SU-DHL-6 (cell line): Measurements from ENCODE around the gene NUMA1.

Source experiments
- H2AFZ ChIP-seq: fragments of 200-600 bp; sonication (generic); 2 replicates; pipeline ENCODE4 v1.6.1; 2014; ENCODE audit warnings: low read depth, mild to moderate bottlenecking, moderate library complexity, mixed read lengths, antibody characterized with exemption, low read length; ENCODE audit not compliant: severe bottlenecking
- H3F3A ChIP-seq: fragments of 200-600 bp; shearing (Covaris generic); 2 replicates; pipeline ENCODE4 v1.6.0; 2016; ENCODE audit warnings: antibody characterized with exemption, mild to moderate bottlenecking; ENCODE audit not compliant: insufficient read depth
- H3K27ac ChIP-seq: fragments of 200-600 bp; sonication (generic); 2 replicates; pipeline ENCODE4 v1.5.1; 2016; ENCODE audit warnings: low read depth, mild to moderate bottlenecking, low read length, moderate library complexity, mixed read lengths
- H3K27me3 ChIP-seq: fragments of 200-600 bp; sonication (generic), shearing (Covaris generic); 2 replicates; pipeline ENCODE4 v1.6.0; 2014; ENCODE audit warnings: mild to moderate bottlenecking, low read length
- H3K36me3 ChIP-seq: fragments of 200-600 bp; sonication (generic); 2 replicates; pipeline ENCODE4 v1.6.1; 2014; ENCODE audit warnings: mild to moderate bottlenecking, low read length, mixed read lengths
- H3K4me2 ChIP-seq: fragments of 300-600, 200-600 bp; shearing (Covaris generic), sonication (generic); 2 replicates; pipeline ENCODE4 v1.6.0; 2014; ENCODE audit warnings: low read length, low read depth, mild to moderate bottlenecking; ENCODE audit not compliant: poor library complexity, severe bottlenecking
- H3K4me3 ChIP-seq: fragments of 200-600 bp; sonication (generic); 2 replicates; pipeline ENCODE4 v1.5.1; 2014; ENCODE audit warnings: antibody characterized with exemption, low read length, mild to moderate bottlenecking, mixed read lengths; ENCODE audit not compliant: insufficient read depth, poor library complexity, severe bottlenecking
- H3K79me2 ChIP-seq: fragments of 200-600 bp; sonication (generic); 2 replicates; pipeline ENCODE4 v1.6.1; 2014; ENCODE audit warnings: mild to moderate bottlenecking, low read length, moderate library complexity; ENCODE audit not compliant: insufficient read depth
- H3K9ac ChIP-seq: fragments of 200-600 bp; sonication (generic); 2 replicates; pipeline ENCODE4 v1.7.0; 2014; ENCODE audit warnings: mild to moderate bottlenecking, low read length
- H3K9me2 ChIP-seq: fragments of 200-600 bp; sonication (generic); replicated peaks from 2 replicates; pipeline ENCODE4 v1.6.1; 2014; ENCODE audit warnings: low read length; ENCODE audit not compliant: insufficient read depth
- H3K9me3 ChIP-seq: fragments of 200-600 bp; sonication (generic); 2 replicates; pipeline ENCODE4 v1.6.1; 2014; ENCODE audit warnings: low read length, mixed read lengths; ENCODE audit not compliant: insufficient read depth
- H4K20me1 ChIP-seq: fragments of 200-600 bp; sonication (generic); 2 replicates; pipeline ENCODE4 v1.6.1; 2014; ENCODE audit warnings: low read depth, mild to moderate bottlenecking, antibody characterized with exemption, low read length, moderate library complexity, mixed read lengths
- EZH2phosphoT487 ChIP-seq: fragments of 200-600 bp; sonication (generic), shearing (Covaris generic); conservative IDR thresholded peaks from 2 replicates; pipeline ENCODE4 v1.6.1; 2018; ENCODE audit warnings: mild to moderate bottlenecking, antibody characterized with exemption, low read length, moderate library complexity, mixed read lengths
- TF ChIP-seq, protein P1 (sequence below): fragments of 200-600 bp; sonication (generic); IDR thresholded peaks from one replicate; pipeline ENCODE4 v1.5.1; 2017; ENCODE audit warnings: antibody characterized with exemption, mild to moderate bottlenecking, low read length, moderate library complexity; ENCODE audit not compliant: insufficient read depth, poor library complexity, severe bottlenecking

Gene NUMA1

DNA sequence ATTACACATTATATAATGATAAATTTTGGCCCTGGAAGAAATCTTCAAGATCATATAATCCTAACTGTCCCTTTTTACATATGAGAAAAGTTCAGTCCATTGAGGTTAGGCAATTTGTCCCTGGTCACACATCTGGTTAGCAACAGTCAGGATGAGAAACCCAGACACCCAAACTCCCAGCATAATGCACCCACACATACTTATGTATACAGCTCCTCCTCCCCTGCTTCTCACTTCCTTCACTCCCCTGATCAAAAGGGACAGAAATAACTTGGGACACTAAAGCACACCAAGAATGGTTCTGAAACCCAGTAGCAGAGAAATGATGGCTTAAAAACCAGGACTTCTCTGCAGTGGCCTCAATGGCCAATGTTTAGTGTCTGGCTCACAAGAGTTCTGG lies 11.1 kb downstream of the NUMA1 start:
- no peak overlapping the region for H3K4me2 ChIP-seq
- H3K9me2 ChIP-seq = no peaks in the 10 kb centered on the region
- no peaks in the 10 kb centered on the region for H3K9me3 ChIP-seq
- peaks cover 3% of the 10 kb centered on the region; the same call in 1 of the 2 replicates for H3F3A ChIP-seq
- no peaks in the 10 kb centered on the region for H3K27me3 ChIP-seq
- H2AFZ ChIP-seq = no peak overlapping the region
- no peak overlapping the region for H3K27ac ChIP-seq
- H3K36me3 ChIP-seq = peaks cover 11% of the 10 kb centered on the region; the same call in 1 of the 2 replicates
- H3K9ac ChIP-seq = no peak overlapping the region
- H4K20me1 ChIP-seq = peaks cover 3% of the 10 kb centered on the region; the same call in 1 of the 2 replicates
- no peak overlapping the region for H3K4me3 ChIP-seq
- TF ChIP-seq EZH2phosphoT487 = no peak
- TF ChIP-seq, protein P1, sequence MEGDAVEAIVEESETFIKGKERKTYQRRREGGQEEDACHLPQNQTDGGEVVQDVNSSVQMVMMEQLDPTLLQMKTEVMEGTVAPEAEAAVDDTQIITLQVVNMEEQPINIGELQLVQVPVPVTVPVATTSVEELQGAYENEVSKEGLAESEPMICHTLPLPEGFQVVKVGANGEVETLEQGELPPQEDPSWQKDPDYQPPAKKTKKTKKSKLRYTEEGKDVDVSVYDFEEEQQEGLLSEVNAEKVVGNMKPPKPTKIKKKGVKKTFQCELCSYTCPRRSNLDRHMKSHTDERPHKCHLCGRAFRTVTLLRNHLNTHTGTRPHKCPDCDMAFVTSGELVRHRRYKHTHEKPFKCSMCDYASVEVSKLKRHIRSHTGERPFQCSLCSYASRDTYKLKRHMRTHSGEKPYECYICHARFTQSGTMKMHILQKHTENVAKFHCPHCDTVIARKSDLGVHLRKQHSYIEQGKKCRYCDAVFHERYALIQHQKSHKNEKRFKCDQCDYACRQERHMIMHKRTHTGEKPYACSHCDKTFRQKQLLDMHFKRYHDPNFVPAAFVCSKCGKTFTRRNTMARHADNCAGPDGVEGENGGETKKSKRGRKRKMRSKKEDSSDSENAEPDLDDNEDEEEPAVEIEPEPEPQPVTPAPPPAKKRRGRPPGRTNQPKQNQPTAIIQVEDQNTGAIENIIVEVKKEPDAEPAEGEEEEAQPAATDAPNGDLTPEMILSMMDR = no peak
- H3K79me2 ChIP-seq = peaks cover 94% of the 10 kb centered on the region

DNA sequence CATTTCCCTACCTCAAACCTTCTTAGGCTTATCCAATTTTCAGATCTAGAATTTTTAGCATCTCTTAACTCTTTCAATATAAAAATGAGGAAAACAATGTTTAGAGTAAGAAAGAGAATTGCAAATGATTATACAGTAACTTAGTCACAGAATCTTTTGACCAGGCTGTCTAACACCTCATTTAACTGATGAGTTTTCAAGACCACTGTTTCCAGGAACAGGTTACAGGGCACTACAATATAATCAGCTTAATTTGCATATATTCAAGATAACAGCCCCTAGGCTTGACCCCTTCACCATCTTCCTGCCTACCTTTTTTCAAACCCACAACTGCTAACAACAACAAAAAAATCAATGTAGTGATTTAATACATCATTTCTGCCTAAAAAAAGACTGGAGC lies 12.7 kb downstream of the NUMA1 start:
- TF ChIP-seq, protein P1 = no peak
- no peak for TF ChIP-seq EZH2phosphoT487
- H3K4me3 ChIP-seq = no peak overlapping the region
- no peaks in the 10 kb centered on the region for H3K9me2 ChIP-seq
- H3K9ac ChIP-seq = no peak overlapping the region
- H2AFZ ChIP-seq = no peak overlapping the region
- no peak overlapping the region for H3K27ac ChIP-seq
- H3F3A ChIP-seq = peaks cover 3% of the 10 kb centered on the region; the same call in 1 of the 2 replicates
- peaks cover 3% of the 10 kb centered on the region; the same call in 1 of the 2 replicates for H4K20me1 ChIP-seq
- no peaks in the 10 kb centered on the region for H3K9me3 ChIP-seq
- H3K27me3 ChIP-seq = no peaks in the 10 kb centered on the region
- H3K4me2 ChIP-seq = no peak overlapping the region
- peaks cover 83% of the 10 kb centered on the region for H3K79me2 ChIP-seq
- peaks cover 11% of the 10 kb centered on the region; the same call in 1 of the 2 replicates for H3K36me3 ChIP-seq

DNA sequence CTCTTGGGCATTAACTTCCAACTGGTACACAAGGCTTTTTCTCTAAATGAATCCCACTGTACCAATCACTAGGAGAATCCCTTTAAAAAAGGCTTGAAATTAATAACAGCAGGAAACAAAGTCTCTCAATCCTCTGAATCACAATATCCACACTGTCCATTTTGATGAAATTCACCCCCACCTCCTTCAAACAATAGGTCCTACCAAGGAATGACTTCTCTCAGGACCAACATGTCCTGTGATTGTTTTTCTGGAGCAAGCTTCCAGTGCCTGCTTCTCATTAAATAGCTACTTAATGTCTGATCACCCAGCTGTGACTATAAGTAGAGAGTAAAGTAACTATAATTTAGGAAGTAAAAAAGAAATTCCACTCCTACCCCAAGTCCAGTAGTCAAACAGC lies 13.1 kb downstream of the NUMA1 start:
- Histone ChIP-seq H3K4me2 (no peak overlapping the region), H3K27me3 (no peaks in the 10 kb centered on the region), H3K4me3 (no peak overlapping the region), H3K9me2 (no peaks in the 10 kb centered on the region), H3K36me3 (peaks cover 11% of the 10 kb centered on the region; the same call in 1 of the 2 replicates), H4K20me1 (peaks cover 3% of the 10 kb centered on the region; the same call in 1 of the 2 replicates), H2AFZ (no peak overlapping the region), H3K9me3 (no peaks in the 10 kb centered on the region), H3K27ac (no peak overlapping the region), H3K9ac (no peak overlapping the region), H3F3A (peaks cover 3% of the 10 kb centered on the region; the same call in 1 of the 2 replicates), H3K79me2 (peaks cover 79% of the 10 kb centered on the region)
- no peak for TF ChIP-seq EZH2phosphoT487
- TF ChIP-seq, protein P1 = no peak
